NT2/D1 (cell line): ENCODE data around the gene HSH2D.

Experiments
- SUZ12 ChIP-seq: IDR thresholded peaks from 2 replicates; pipeline ENCODE4 v1.6.1; 2011; ENCODE audit not compliant: insufficient read length, insufficient read depth; ENCODE audit errors: extremely low read depth
- YY1 ChIP-seq: IDR thresholded peaks from 2 replicates; pipeline ENCODE4 v1.6.1; 2011; ENCODE audit not compliant: insufficient read length, insufficient read depth
- ZNF274 ChIP-seq: IDR thresholded peaks from 2 replicates; pipeline ENCODE4 v1.6.1; 2011; ENCODE audit warnings: mild to moderate bottlenecking, low read depth, low read length

GRCh38 chr19:16139752-16140151 is 3.7 kb upstream of the HSH2D start:
- TF ChIP-seq ZNF274, result no peak
- TF ChIP-seq YY1, result no peak
- TF ChIP-seq SUZ12, result no peak
